MM.1S (cell line): ENCODE results near the gene DDX28.
A peak's percentile ranks its signal among the peaks of the same experiment; 100 is the strongest.

Source experiments
- DNase-seq: peaks from one replicate; pipeline ENCODE4 v3.0.0-alpha.2; 2015
- H2AFZ ChIP-seq: fragments of 300-600 bp; sonication (generic); 2 replicates; pipeline ENCODE4 v1.6.0; 2016; ENCODE audit warnings: antibody characterized with exemption, low read length
- H3F3A ChIP-seq: fragments of 300-600 bp; sonication (generic); 2 replicates; pipeline ENCODE4 v1.6.1; 2016; ENCODE audit warnings: mild to moderate bottlenecking, antibody characterized with exemption, low read length, moderate library complexity, mixed read lengths; ENCODE audit not compliant: insufficient read depth
- H3K27ac ChIP-seq: fragments of 300-600 bp; sonication (generic); 2 replicates; pipeline ENCODE4 v1.5.1; 2016; ENCODE audit warnings: mild to moderate bottlenecking, low read length
- H3K27me3 ChIP-seq: fragments of 300-600 bp; sonication (generic); replicated peaks from 2 replicates; pipeline ENCODE4 v1.6.0; 2016; ENCODE audit warnings: low read length; ENCODE audit not compliant: insufficient read depth
- H3K36me3 ChIP-seq: fragments of 300-600 bp; sonication (generic); replicated peaks from 2 replicates; pipeline ENCODE4 v1.6.1; 2016; ENCODE audit warnings: mild to moderate bottlenecking, low read length, mixed read lengths; ENCODE audit not compliant: insufficient read depth
- H3K4me1 ChIP-seq: fragments of 300-600 bp; sonication (generic); 2 replicates; pipeline ENCODE4 v1.6.1; 2016; ENCODE audit warnings: low read length, mixed read lengths
- H3K4me2 ChIP-seq: fragments of 300-600 bp; sonication (generic); 2 replicates; pipeline ENCODE4 v1.6.0; 2016; ENCODE audit warnings: low read depth, low read length
- H3K4me3 ChIP-seq: fragments of 300-600 bp; sonication (generic); 2 replicates; pipeline ENCODE4 v1.5.1; 2016; ENCODE audit warnings: low read length, mixed read lengths
- H3K79me2 ChIP-seq: fragments of 300-600 bp; sonication (generic); 2 replicates; pipeline ENCODE4 v1.6.1; 2016; ENCODE audit warnings: mixed run types, low read length, mixed read lengths
- H3K9ac ChIP-seq: fragments of 300-600 bp; sonication (generic); 2 replicates; pipeline ENCODE4 v1.6.1; 2016; ENCODE audit warnings: low read length, mixed read lengths
- H3K9me2 ChIP-seq: fragments of 300-600 bp; sonication (generic); replicated peaks from 2 replicates; pipeline ENCODE4 v1.6.1; 2016; ENCODE audit warnings: mild to moderate bottlenecking, low read length, mixed read lengths; ENCODE audit not compliant: insufficient read depth
- H3K9me3 ChIP-seq: fragments of 300-600 bp; sonication (generic); replicated peaks from 2 replicates; pipeline ENCODE4 v1.6.1; 2016; ENCODE audit warnings: mild to moderate bottlenecking, low read length, mixed read lengths; ENCODE audit not compliant: insufficient read depth
- H4K20me1 ChIP-seq: fragments of 300-600 bp; sonication (generic); 2 replicates; pipeline ENCODE4 v1.6.1; 2016; ENCODE audit warnings: mild to moderate bottlenecking, low read length, moderate library complexity, mixed read lengths; ENCODE audit not compliant: insufficient read depth
- CTCF ChIP-seq: fragments of 300-600 bp; sonication (generic); IDR thresholded peaks from 2 replicates; pipeline ENCODE4 v1.5.1; 2016; ENCODE audit warnings: antibody characterized with exemption, low read length, mixed read lengths
- EZH2 ChIP-seq: fragments of 300-600 bp; sonication (generic); optimal IDR thresholded peaks from 2 replicates; pipeline ENCODE3; 2017; ENCODE audit warnings: low read depth, mild to moderate bottlenecking, antibody characterized with exemption, low read length, mixed read lengths
- EZH2phosphoT487 ChIP-seq: fragments of 300-600 bp; sonication (generic); IDR thresholded peaks from 2 replicates; pipeline ENCODE4 v1.6.1; 2018; ENCODE audit warnings: antibody characterized with exemption, low read length

Gene DDX28

GRCh38 chr16:68068926-68069325 is 45.9 kb upstream of the DDX28 start:
- H3K79me2 ChIP-seq: no peaks in the 10 kb centered on the region
- H3K4me2 ChIP-seq: no peak overlapping the region
- no peak for TF ChIP-seq CTCF
- TF ChIP-seq EZH2: no peak
- no peak for TF ChIP-seq EZH2phosphoT487
- H4K20me1 ChIP-seq: no peaks in the 10 kb centered on the region
- H2AFZ ChIP-seq: no peak overlapping the region
- no peaks in the 10 kb centered on the region for H3K9me3 ChIP-seq
- no peaks in the 10 kb centered on the region for H3K36me3 ChIP-seq
- H3K27me3 ChIP-seq: no peaks in the 10 kb centered on the region
- no peak overlapping the region for H3K27ac ChIP-seq
- H3F3A ChIP-seq: no peaks in the 10 kb centered on the region
- no peak for DNase-seq
- H3K9ac ChIP-seq: no peak overlapping the region
- H3K4me1 ChIP-seq: 0 out of 2 replicates have a peak, but pooled peaks cover under 1% of the 10 kb centered on the region
- H3K9me2 ChIP-seq: no peaks in the 10 kb centered on the region
- no peak overlapping the region for H3K4me3 ChIP-seq

GRCh38 chr16:68066763-68067162 is 43.7 kb upstream of the DDX28 start:
- H3K9me3 ChIP-seq: no peaks in the 10 kb centered on the region
- no peak overlapping the region for H3K4me2 ChIP-seq
- H3K36me3 ChIP-seq: no peaks in the 10 kb centered on the region
- no peak overlapping the region for H3K4me3 ChIP-seq
- no peaks in the 10 kb centered on the region for H3K9me2 ChIP-seq
- DNase-seq: no peak
- no peaks in the 10 kb centered on the region for H3F3A ChIP-seq
- no peaks in the 10 kb centered on the region for H3K79me2 ChIP-seq
- H2AFZ ChIP-seq: no peak overlapping the region
- no peaks in the 10 kb centered on the region for H3K4me1 ChIP-seq
- H3K27ac ChIP-seq: no peak overlapping the region
- TF ChIP-seq EZH2phosphoT487: no peak
- no peak for TF ChIP-seq EZH2
- no peak for TF ChIP-seq CTCF
- no peak overlapping the region for H3K9ac ChIP-seq
- H3K27me3 ChIP-seq: no peaks in the 10 kb centered on the region
- no peaks in the 10 kb centered on the region for H4K20me1 ChIP-seq

GRCh38 chr16:68065716-68066305 is 42.8 kb upstream of the DDX28 start:
- no peaks in the 10 kb centered on the region for H3K79me2 ChIP-seq
- H3K36me3 ChIP-seq: no peaks in the 10 kb centered on the region
- no peak overlapping the region for H3K9ac ChIP-seq
- no peak overlapping the region for H3K4me2 ChIP-seq
- H4K20me1 ChIP-seq: no peaks in the 10 kb centered on the region
- no peaks in the 10 kb centered on the region for H3K27me3 ChIP-seq
- no peaks in the 10 kb centered on the region for H3K9me3 ChIP-seq
- TF ChIP-seq EZH2phosphoT487 (no peak), EZH2 (no peak)
- H2AFZ ChIP-seq: no peak overlapping the region
- H3K27ac ChIP-seq: no peak overlapping the region
- no peak overlapping the region for H3K4me3 ChIP-seq
- H3K9me2 ChIP-seq: no peaks in the 10 kb centered on the region
- H3K4me1 ChIP-seq: no peaks in the 10 kb centered on the region
- no peak for DNase-seq
- H3F3A ChIP-seq: no peaks in the 10 kb centered on the region

GRCh38 chr16:68064791-68065365 is 41.8 kb upstream of the DDX28 start:
- Histone ChIP-seq H3K4me2 (no peak overlapping the region), H3K4me3 (no peak overlapping the region), H3K79me2 (no peaks in the 10 kb centered on the region), H3K27ac (no peak overlapping the region), H3K27me3 (no peaks in the 10 kb centered on the region), H3K36me3 (no peaks in the 10 kb centered on the region), H2AFZ (no peak overlapping the region), H3K9me3 (no peaks in the 10 kb centered on the region), H3K4me1 (no peaks in the 10 kb centered on the region), H3K9ac (no peak overlapping the region), H3K9me2 (no peaks in the 10 kb centered on the region), H4K20me1 (no peaks in the 10 kb centered on the region), H3F3A (no peaks in the 10 kb centered on the region)
- DNase-seq: peak; percentile 46
- TF ChIP-seq EZH2: no peak
- no peak for TF ChIP-seq EZH2phosphoT487
- peak; percentile 83 for TF ChIP-seq CTCF
